GM21723 (cell line): ENCODE data around the gene LSG1.

Experiments used
- ATAC-seq: cut with Tn5 transposase; IDR thresholded peaks from one replicate; pipeline ENCODE4 v1.9.1; 2021; ENCODE audit warnings: mild to moderate bottlenecking, moderate library complexity; ENCODE audit not compliant: unreplicated experiment

The LSG1 gene

GRCh38 chr3:194687638-194688199, 15.7 kb upstream of the LSG1 start:
- peak; percentile 29 for ATAC-seq

GRCh38 chr3:194686816-194687637, 15.0 kb upstream of the LSG1 start:
- no peak for ATAC-seq

DNA sequence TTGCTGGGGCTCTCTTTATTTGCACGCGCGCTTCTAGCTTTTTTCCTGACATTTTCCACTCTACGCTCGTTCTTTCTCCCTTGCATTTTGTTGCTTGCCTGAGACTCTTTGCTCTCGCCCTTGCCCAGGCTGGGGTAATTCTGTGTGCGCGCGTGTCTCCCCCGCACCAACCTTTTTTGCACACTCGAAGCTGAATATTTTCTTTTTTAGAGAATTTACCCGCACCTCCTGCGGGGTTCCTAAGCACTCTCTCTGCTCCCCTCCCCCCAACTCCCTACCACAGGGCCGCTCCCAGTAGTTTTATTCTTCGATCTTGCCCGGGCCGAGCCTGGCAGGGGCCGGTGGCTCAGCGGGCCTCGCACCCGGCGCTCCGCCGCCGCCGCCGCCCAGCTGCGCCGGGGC, 14.4 kb upstream of the LSG1 start:
- ATAC-seq = no peak

DNA sequence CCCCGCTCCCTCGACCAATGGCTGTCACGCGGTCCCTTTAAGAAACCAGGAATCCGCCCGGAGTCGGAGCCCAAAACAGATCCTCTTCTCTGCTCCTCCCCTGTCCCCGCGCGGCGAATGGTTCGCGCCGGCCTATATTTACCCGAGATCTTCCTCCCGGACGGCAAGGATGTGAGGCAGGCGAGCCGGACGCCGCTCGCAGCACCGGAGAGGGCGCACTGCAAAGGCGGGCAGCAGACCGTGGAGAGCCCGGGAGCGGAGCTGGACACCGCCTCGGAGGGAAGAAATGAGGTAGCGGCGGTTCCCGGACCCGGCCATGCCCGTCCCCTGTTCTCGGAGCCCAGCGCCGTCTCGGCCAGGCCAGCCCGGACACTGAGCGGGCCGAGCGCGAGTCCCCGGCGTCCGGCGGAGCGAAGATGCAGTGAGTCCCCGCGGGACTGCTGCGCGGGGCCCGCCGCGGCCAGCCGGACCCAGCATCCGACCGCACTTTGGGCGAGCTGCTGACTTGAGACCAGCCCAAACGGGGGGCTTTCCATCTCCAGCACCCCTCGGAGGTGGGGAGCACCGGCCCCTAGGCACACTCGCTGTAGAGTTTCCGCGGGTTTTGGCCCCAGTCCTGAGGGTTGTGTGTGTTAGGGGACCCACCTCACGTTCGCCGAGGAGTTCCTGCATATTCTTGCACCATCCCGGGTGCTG, 13.9 kb upstream of the LSG1 start, which contains the start of gene FAM43A:
FAM43A (plus strand) TSS at position 166 of the 696 bp plus-strand sequence. CDS start 944 bp downstream, outside the sequence.
- ATAC-seq = peak; percentile 47

DNA sequence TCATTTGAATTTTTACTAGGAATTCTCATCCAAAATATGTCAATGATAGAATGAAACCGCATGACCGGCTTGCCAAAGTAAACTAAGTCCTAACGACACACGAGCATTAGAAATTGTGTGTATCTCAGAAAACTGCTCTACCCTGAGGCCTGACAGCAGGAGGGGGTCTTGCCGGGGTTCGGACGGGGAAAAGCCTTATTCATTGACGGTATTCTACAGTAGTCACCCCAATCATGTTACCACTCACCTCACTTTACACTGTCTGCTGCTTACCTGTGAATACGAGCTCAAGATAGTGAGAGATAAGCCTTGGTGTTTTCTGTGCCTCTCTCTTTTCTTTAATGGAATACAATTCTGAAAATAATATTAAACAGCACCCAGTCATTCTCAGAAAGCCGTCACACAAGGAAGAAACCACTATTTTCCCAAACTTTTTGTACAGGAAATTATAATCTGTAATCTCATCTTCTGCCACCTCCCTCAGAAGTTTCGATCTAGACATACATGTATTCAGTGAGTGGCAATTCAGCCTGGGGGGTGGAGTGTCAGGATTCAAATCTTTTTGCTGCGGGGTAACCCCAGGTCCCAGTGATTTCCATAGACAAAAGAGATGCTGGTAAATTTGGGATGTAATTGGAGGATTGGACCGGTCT, 13.2 kb upstream of the LSG1 start:
- ATAC-seq = peak; percentile 17

- no peak for ATAC-seq
These were observed 11.4 kb upstream of the LSG1 start for GRCh38 chr3:194683380-194683779.

DNA sequence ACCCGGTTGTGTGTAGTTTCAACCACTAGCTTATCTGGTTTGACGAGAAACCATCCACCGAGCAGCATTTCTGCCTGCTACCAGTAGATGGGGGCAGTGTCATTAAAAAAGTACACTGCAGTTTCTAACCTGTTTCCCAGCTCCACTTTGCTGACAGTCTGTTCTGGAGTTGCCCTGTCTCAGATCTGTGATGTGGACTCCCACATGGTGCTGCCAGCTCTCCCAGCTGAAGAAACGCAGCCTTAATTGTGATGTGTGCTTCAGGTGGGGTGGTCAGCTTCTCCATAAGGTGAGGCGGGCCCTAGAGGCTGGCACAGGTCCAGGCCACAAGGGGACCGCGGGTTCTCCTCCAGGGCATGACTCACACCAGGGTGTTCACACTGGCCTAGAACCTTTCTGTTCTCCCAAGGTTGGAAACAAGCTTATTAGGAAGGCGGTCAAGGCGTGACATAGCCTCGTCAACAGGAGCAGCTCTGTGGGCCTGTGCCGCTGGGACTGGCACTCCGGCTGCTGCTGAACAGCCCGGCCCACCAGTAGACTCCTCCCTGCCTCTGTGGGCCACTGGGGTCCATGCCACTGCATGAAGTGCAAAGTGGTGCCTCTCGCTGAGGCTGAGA, 10.8 kb upstream of the LSG1 start:
- ATAC-seq = peak; percentile 52

GRCh38 chr3:194682189-194682693, 10.2 kb upstream of the LSG1 start:
- no peak for ATAC-seq

- no peak for ATAC-seq
These were observed 9.1 kb upstream of the LSG1 start for GRCh38 chr3:194680888-194681615.

- ATAC-seq = no peak
These were observed 4.5 kb upstream of the LSG1 start for GRCh38 chr3:194676471-194676870.

DNA sequence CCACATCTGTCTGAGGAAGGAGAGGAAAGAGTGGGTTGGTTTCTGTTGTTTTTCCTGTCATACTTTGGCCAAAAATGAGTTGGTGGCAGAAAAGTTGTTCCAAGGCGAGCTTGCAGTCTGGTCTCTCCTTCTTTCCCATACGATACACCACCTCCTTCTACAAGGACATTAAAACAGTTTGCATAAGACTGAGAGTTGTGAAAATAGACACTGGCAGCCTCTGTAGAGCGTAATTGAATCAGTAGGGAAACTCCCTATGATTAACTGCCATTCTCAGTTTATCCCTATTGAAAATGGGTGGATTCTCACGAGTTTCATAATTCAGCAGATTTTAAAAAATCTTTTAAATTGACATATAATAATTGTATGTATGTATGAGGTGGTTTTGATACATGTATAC, 3.7 kb upstream of the LSG1 start:
- ATAC-seq = no peak

- no peak for ATAC-seq
These were observed 3.2 kb upstream of the LSG1 start for GRCh38 chr3:194675081-194675640.

DNA sequence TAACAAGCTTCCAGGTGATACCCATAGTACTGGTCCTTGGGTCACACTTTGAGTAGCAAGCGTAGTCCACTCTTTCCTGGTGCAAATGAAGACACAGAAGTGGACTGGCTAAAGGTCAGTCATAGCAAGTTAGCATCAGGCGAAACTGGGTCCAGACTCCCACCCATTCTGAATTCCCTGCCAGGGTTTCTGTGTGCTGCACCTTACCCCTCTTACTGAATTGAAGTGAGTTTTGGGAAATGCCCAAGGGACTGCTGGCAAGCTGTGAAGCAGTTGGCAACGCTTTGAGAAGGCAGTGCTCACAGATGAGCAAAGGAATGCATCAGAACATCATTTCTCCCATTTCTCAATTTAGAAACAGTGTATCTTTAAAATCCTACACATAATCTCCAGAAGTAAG, 1.8 kb upstream of the LSG1 start:
- ATAC-seq = no peak

GRCh38 chr3:194672876-194673275, 885 bp upstream of the LSG1 start:
- ATAC-seq = no peak

GRCh38 chr3:194671511-194671899, 486 bp downstream of the LSG1 start:
- peak; percentile 28 for ATAC-seq

DNA sequence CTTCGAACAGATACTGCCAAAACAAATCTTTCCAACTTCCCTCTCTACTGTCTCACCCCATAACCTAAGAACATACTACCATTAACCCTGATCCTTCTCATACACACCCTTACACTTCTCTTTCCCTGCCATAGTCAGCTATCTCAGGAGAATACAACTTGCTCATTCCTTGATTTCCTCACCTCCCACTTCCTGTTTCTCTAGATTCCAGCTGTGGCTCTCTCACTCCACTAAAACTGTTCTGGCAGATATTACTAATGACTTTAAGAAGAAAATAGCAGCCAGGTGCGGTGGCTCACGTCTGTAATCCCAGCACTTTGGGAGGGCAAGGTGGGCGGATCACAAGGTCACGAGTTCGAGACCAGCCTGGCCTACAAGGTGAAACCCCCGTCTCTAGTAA, 4.6 kb downstream of the LSG1 start:
- no peak for ATAC-seq

DNA sequence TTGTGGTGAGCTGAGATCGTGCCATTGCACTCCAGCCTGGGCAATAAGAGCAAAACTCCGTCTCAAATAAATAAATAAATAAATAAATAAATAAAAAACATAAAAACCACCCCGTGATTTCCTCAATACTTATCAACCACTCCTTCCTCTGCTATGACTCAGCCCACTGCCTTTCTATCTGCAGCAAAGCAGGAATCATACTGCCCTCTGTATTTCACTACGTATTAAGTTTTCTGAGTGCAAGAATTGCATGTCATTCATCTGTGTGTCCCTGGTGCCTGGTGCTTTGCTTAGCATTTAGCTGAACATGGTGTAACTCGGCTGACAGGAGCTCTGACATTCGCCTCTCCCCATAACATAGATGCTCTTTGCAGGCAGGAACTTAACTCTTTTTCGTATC, 7.1 kb downstream of the LSG1 start:
- no peak for ATAC-seq

DNA sequence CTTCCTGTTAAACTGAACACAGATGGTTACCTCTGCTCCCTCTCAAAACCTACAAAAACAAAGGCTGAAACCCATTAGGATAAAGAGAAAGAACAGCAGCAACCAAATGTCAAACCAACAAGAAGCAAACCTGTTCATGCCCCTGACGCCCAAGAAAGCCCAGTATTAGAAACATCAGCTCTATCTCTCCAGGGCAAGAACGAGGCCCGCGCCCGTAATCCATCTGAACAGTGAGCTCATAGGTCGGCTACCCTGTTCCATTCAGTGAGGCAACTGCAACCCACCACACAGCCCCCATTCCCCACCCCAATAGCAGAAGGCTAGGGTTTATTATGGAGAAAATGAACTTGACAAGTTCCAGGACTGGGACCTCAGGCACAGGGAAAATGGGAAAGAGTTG, 10.0 kb downstream of the LSG1 start:
- ATAC-seq = no peak

DNA sequence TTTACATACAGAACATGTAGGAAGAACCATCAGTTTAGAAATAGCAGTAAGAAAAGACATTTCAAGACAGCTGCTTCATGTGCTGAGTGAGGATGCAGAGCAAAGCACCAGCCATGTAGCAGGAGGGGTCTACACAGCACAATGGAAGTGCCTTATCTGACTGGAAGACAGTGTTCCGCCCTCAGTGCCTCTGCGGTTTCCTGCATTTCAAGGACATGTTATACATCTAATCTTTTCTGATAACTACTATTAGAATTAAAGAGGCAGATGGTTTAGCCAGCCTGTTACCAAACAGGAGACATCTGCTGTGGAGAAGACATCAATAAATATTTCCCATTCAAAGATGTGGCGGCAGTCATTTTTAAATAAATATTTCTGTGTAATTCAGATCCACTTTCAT, 10.6 kb downstream of the LSG1 start:
- ATAC-seq = no peak

GRCh38 chr3:194659778-194660177, 12.2 kb downstream of the LSG1 start:
- ATAC-seq = no peak
